ENCODE measurements around the gene RABEP2. TPM values are rescaled to one million over a fixed set of nuclear protein-coding genes. Genes with fewer than 3 reads are reported as not detected.

RABEP2 gene
- total RNA-seq, 1 experiment from 2014 or later, result 40.2 TPM

- no peak for DNase-seq
- Histone ChIP-seq H2AFZ (ENCODE audit: low read length) (no peak overlapping the region), H3K9me3 (ENCODE audit: low read length) (no peaks in the 10 kb centered on the region), H3K4me1 (ENCODE audit: insufficient read depth, low read length) (peaks cover 11% of the 10 kb centered on the region), H3K36me3 (ENCODE audit: low read depth, low read length) (no peaks in the 10 kb centered on the region), H3K9me2 (replicated peaks; ENCODE audit: low read length) (no peaks in the 10 kb centered on the region), H3K27ac (ENCODE audit: low read length) (no peak overlapping the region), H3K4me2 (ENCODE audit: low read length) (no peak overlapping the region), H3K27me3 (ENCODE audit: low read length) (no peaks in the 10 kb centered on the region), H3K4me3 (ENCODE audit: low read length) (no peak overlapping the region), H3F3A (ENCODE audit: low read length, unreplicated experiment) (no peaks in the 10 kb centered on the region), H3K9ac (ENCODE audit: low read length) (no peak overlapping the region), H3K79me2 (ENCODE audit: low read length) (peaks cover 25% of the 10 kb centered on the region), H4K20me1 (ENCODE audit: low read length) (no peaks in the 10 kb centered on the region)
- ChIA-PET POLR2A (ENCODE audit: unreplicated experiment) (no interaction called here), CTCF (no interaction called here)
- intact Hi-C loops (cut with micrococcal nuclease), result no loop called here
- BruUV-seq (replicated peaks), result no TSS peak
- TF ChIP-seq EZH2 (IDR thresholded peaks at IDR 0.05; ENCODE audit: low read length, unreplicated experiment), result no peak
- TF ChIP-seq EZH2phosphoT487 (IDR thresholded peaks at IDR 0.05; ENCODE audit: borderline replicate concordance, low read length), result no peak
- TF ChIP-seq CTCF (conservative IDR thresholded peaks at IDR 0.05; ENCODE audit: low read depth, low read length), result no peak
- ATAC-seq, result no peak
These were observed 65.7 kb downstream of the RABEP2 start for GRCh38 chr16:28859326-28859725.

- peak overlapping the region; percentile 20; the same call in 1 of the 2 replicates for H3K27ac ChIP-seq (ENCODE audit: low read length)
- H3K79me2 ChIP-seq (ENCODE audit: low read length), result peaks cover 16% of the 10 kb centered on the region
- peaks cover 11% of the 10 kb centered on the region; the same call in 1 of the 2 replicates for H3K4me1 ChIP-seq (ENCODE audit: insufficient read depth, low read length)
- no peaks in the 10 kb centered on the region for H4K20me1 ChIP-seq (ENCODE audit: low read length)
- no TSS peak for BruUV-seq (replicated peaks)
- peak; percentile 66 for DNase-seq
- no peak overlapping the region for H3K4me3 ChIP-seq (ENCODE audit: low read length)
- no peaks in the 10 kb centered on the region for H3K36me3 ChIP-seq (ENCODE audit: low read depth, low read length)
- H3K9me3 ChIP-seq (ENCODE audit: low read length), result no peaks in the 10 kb centered on the region
- no peak overlapping the region for H2AFZ ChIP-seq (ENCODE audit: low read length)
- H3K9me2 ChIP-seq (replicated peaks; ENCODE audit: low read length), result no peaks in the 10 kb centered on the region
- CTCF ChIA-PET, result no interaction called here
- TF ChIP-seq EZH2 (IDR thresholded peaks at IDR 0.05; ENCODE audit: low read length, unreplicated experiment) (no peak), EZH2phosphoT487 (IDR thresholded peaks at IDR 0.05; ENCODE audit: borderline replicate concordance, low read length) (no peak), CTCF (conservative IDR thresholded peaks at IDR 0.05; ENCODE audit: low read depth, low read length) (no peak)
- no peaks in the 10 kb centered on the region for H3F3A ChIP-seq (ENCODE audit: low read length, unreplicated experiment)
- no peak for ATAC-seq
- POLR2A ChIA-PET (ENCODE audit: unreplicated experiment), result no interaction called here
- H3K9ac ChIP-seq (ENCODE audit: low read length), result no peak overlapping the region
- no peak overlapping the region for H3K4me2 ChIP-seq (ENCODE audit: low read length)
- no peaks in the 10 kb centered on the region for H3K27me3 ChIP-seq (ENCODE audit: low read length)
- intact Hi-C loops (cut with micrococcal nuclease), result no loop called here
These were observed 66.6 kb downstream of the RABEP2 start for GRCh38 chr16:28858421-28858820.

Other genes starting within 250 kb of the RABEP2 start
- 369 and 630 TPM in 2 replicates for gene EIF3C, start 213.8 kb downstream of the RABEP2 start, total RNA-seq (2014; rRNA removed)
- 1.7 TPM in 1 of 2 replicates, not detected in the other for gene NPIPB9, start 173.5 kb downstream of the RABEP2 start, total RNA-seq (2014; rRNA removed)
- gene ATXN2L, start 102.2 kb downstream of the RABEP2 start, total RNA-seq (2014; rRNA removed), result 65.8 and 104 TPM in 2 replicates
- 185 and 198 TPM in 2 replicates for gene TUFM, start 78.9 kb downstream of the RABEP2 start, total RNA-seq (2014; rRNA removed)
- 22.2 and 24.4 TPM in 2 replicates for gene SH2B1, start 61.4 kb downstream of the RABEP2 start, total RNA-seq (2014; rRNA removed)
- 0.23 and 0.87 TPM in 2 replicates for gene ATP2A1, start 46.8 kb downstream of the RABEP2 start, total RNA-seq (2014; rRNA removed)
- not detected in 2 replicates for gene CD19, start 6.7 kb upstream of the RABEP2 start, total RNA-seq (2014; rRNA removed)
- gene NFATC2IP, start 25.7 kb upstream of the RABEP2 start, total RNA-seq (2014; rRNA removed), result 33.3 and 43.9 TPM in 2 replicates
- gene SPNS1, start 49.5 kb upstream of the RABEP2 start, total RNA-seq (2014; rRNA removed), result 44.8 and 50.6 TPM in 2 replicates
- gene LAT, start 59.8 kb upstream of the RABEP2 start, total RNA-seq (2014; rRNA removed), result 0.29 and 1.0 TPM in 2 replicates

Data from PC-3 (cell line).